Measurements from ENCODE around the gene MICU1. TPM values are rescaled to one million over a fixed set of nuclear protein-coding genes. Genes with fewer than 3 reads are reported as not detected.

MICU1 gene
- total RNA-seq, 4 donors from 2014 or later: 14.6 to 22.2 (median 20.1) TPM

GRCh38 chr10:72375173-72375572, 250.7 kb downstream of the MICU1 start:
- TF ChIP-seq POLR2A (IDR thresholded peaks at IDR 0.05): no peak
- TF ChIP-seq, protein P1, sequence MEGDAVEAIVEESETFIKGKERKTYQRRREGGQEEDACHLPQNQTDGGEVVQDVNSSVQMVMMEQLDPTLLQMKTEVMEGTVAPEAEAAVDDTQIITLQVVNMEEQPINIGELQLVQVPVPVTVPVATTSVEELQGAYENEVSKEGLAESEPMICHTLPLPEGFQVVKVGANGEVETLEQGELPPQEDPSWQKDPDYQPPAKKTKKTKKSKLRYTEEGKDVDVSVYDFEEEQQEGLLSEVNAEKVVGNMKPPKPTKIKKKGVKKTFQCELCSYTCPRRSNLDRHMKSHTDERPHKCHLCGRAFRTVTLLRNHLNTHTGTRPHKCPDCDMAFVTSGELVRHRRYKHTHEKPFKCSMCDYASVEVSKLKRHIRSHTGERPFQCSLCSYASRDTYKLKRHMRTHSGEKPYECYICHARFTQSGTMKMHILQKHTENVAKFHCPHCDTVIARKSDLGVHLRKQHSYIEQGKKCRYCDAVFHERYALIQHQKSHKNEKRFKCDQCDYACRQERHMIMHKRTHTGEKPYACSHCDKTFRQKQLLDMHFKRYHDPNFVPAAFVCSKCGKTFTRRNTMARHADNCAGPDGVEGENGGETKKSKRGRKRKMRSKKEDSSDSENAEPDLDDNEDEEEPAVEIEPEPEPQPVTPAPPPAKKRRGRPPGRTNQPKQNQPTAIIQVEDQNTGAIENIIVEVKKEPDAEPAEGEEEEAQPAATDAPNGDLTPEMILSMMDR (IDR thresholded peaks at IDR 0.05): no peak
- no peaks in the 10 kb centered on the region for H3K4me1 ChIP-seq
- WGBS, 2 donors: 92 to 100% methylated on average over 3 of the region's 3 CpGs
- H3K27ac ChIP-seq: no peak overlapping the region
- no peaks in the 10 kb centered on the region for H3K27me3 ChIP-seq
- H3K36me3 ChIP-seq: peaks cover 0 to 40% (median 0%) of the 10 kb centered on the region in 3 donors
- H3K4me3 ChIP-seq: no peak overlapping the region
- no peaks in the 10 kb centered on the region for H3K9me3 ChIP-seq
- no peak for DNase-seq
- intact Hi-C loops (cut with DNase I): no loop called here

DNA sequence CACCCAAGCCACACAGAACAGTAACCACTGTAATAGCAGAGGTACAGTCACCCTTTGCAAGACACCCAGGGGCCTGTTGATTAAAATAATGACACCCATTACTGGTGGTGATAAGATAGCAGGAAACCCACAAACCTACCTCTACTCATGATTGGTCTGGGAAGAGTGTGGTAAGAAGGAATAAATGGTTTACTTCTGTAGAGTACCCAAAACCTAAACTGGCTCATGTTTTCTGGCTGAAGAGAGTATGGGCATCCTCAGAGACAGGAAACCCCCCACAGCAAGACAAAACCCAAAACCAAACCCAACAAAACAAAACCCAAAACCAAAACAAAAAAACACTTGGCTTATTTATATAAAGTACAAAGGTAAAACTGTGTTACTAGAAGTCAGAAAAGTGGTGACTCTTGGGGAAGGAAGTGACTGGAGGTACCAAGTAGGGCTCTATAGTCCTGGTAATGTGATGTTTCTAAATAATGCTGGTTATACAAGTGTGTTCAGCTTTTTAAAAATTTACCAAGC, 255.6 kb downstream of the MICU1 start:
- peaks cover 0 to 53% (median 0%) of the 10 kb centered on the region in 3 donors for H3K36me3 ChIP-seq
- no peak for DNase-seq
- intact Hi-C loops (cut with DNase I): no loop called here

GRCh38 chr10:72367301-72367960, 258.4 kb downstream of the MICU1 start:
- no peak for DNase-seq
- Histone ChIP-seq H3K4me1 (peaks cover 7 to 14% (median 9%) of the 10 kb centered on the region in 3 donors), H3K9me3 (no peaks in the 10 kb centered on the region), H3K36me3 (peaks cover 0 to 41% (median 0%) of the 10 kb centered on the region in 3 donors), H3K27me3 (no peaks in the 10 kb centered on the region), H3K4me3 (no peak overlapping the region), H3K27ac (no peak overlapping the region)
- no peak for TF ChIP-seq POLR2A (IDR thresholded peaks at IDR 0.05)
- TF ChIP-seq, protein P1 (IDR thresholded peaks at IDR 0.05): no peak
- WGBS, 2 donors: 85 to 90% methylated on average over 3 to 4 of the region's 4 CpGs
- intact Hi-C loops (cut with DNase I): loop anchor here (5.0 to 10.0 kb wide), 2 partner anchors 465 to 697 kb away; no protein-coding TSS in a partner anchor

More for the DNA sequence above, 255.6 kb downstream of the MICU1 start:
- Histone ChIP-seq H3K4me3 (no peak overlapping the region), H3K27me3 (no peaks in the 10 kb centered on the region), H3K27ac (no peak overlapping the region), H3K9me3 (no peaks in the 10 kb centered on the region), H3K4me1 (no peaks in the 10 kb centered on the region)
- no peak for TF ChIP-seq POLR2A (IDR thresholded peaks at IDR 0.05)
- TF ChIP-seq, protein P1 (IDR thresholded peaks at IDR 0.05): no peak

- no peak for DNase-seq
- H3K4me1 ChIP-seq: peaks cover 7 to 14% (median 9%) of the 10 kb centered on the region in 3 donors
- no peak for TF ChIP-seq POLR2A (IDR thresholded peaks at IDR 0.05)
- TF ChIP-seq, protein P1 (IDR thresholded peaks at IDR 0.05): no peak
- peaks cover 0 to 28% (median 0%) of the 10 kb centered on the region in 3 donors for H3K36me3 ChIP-seq
- no peak overlapping the region for H3K4me3 ChIP-seq
- 84 to 85% methylated on average over 7 of the region's 7 CpGs for WGBS, 2 donors
- no peaks in the 10 kb centered on the region for H3K9me3 ChIP-seq
- H3K27me3 ChIP-seq: no peaks in the 10 kb centered on the region
- peak overlapping the region in 2 of 4 donors; percentile 26 to 77 for H3K27ac ChIP-seq
- intact Hi-C loops (cut with DNase I): loop anchor here (5.0 to 10.0 kb wide), 2 partner anchors 467 to 700 kb away; no protein-coding TSS in a partner anchor
These were observed 260.6 kb downstream of the MICU1 start for GRCh38 chr10:72365106-72365895.
